CD1c-positive myeloid dendritic cell (primary cell): Measurements from ENCODE around the gene NGEF.

Experiments used
- DNase-seq: peaks from one replicate; pipeline ENCODE4 v3.0.0-alpha.2; 2016; ENCODE audit errors: extremely low spot score

Gene NGEF

GRCh38 chr2:232971744-232972143 is 41.3 kb downstream of the NGEF start:
- no peak for DNase-seq

- no peak for DNase-seq
Measured at GRCh38 chr2:232970051-232970450, 43.0 kb downstream of the NGEF start.

DNA sequence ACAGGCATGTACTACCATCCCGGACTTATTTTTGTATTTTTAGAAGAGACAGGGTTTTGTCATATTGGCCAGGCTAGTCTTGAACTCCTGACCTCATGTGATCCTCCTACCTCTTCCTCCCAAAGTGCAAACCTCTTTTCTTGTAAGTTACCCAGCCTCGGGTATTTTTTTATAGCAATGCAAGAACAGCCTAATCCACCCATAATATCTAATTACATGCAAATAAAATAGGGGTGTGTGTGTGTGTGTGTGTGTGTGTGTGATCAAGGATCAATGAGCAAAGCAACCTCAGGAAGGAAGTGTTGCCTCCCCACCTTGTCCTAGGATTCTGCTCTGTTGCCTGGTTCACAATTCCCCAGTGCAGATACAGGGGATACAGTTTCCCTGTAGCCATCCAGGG is 45.6 kb downstream of the NGEF start:
- no peak for DNase-seq

- no peak for DNase-seq
Measured at GRCh38 chr2:232966122-232966521, 46.9 kb downstream of the NGEF start.

DNA sequence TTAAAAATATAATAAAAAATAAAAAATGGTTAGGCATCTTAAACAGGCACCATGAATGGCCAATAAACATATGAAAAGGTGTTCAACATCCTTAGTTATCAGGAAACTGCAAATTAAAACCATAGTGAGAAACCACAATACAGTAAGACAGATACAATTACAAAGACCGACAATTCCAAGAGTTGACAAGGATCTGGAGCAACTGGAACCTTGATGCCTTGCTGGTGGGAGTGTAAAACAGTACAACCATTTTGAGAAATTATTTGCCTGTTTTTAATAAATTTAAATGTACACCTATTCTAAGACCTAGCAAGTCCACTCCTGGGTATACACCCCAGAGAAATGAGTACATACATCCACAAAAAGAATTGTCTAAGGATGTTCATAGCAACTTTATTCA is 49.1 kb downstream of the NGEF start:
- no peak for DNase-seq

GRCh38 chr2:232960862-232961261 is 52.2 kb downstream of the NGEF start:
- DNase-seq: no peak

DNA sequence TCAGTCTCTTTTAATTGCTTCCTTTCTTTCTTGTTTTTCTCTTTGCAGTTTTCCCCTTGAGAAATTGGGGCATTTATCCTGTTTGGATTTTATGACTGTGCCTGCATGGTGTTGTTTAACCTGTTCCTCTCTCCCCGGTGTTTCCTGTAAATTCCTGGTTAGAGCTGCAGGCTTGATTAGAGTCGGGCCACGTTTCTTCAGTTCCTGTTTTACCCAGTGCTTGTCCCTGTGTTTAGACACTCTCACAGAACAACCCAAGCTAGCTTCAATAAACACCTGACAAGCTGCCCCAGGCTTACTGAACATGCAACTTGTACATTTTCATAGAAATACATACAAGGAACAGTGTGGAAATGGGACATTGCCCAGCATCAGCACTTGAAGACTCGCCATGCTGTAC is 53.9 kb downstream of the NGEF start:
- DNase-seq: peak; percentile 4

GRCh38 chr2:232957657-232958090 is 55.4 kb downstream of the NGEF start:
- DNase-seq: no peak

GRCh38 chr2:232955856-232956255 is 57.2 kb downstream of the NGEF start:
- peak; percentile 63 for DNase-seq

DNA sequence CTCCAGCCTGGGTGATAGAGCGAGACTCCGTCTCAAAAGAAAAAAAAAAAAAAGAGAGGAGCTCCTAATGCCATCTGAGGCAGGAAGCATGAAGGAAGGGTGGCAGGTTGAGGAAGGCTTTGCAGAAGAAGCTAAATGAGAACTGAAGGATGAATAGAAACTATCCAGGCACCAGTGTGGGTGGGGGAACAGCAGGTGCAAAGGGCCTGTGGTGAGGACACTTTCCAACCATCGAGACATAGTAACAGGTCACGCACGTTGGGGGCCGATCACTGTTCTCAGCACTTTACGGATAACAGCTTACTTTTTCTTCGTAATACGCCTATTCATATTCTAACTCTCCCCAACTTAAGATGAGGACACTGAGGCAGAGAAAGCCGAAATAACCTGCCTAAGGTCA is 58.4 kb downstream of the NGEF start:
- DNase-seq: no peak

DNA sequence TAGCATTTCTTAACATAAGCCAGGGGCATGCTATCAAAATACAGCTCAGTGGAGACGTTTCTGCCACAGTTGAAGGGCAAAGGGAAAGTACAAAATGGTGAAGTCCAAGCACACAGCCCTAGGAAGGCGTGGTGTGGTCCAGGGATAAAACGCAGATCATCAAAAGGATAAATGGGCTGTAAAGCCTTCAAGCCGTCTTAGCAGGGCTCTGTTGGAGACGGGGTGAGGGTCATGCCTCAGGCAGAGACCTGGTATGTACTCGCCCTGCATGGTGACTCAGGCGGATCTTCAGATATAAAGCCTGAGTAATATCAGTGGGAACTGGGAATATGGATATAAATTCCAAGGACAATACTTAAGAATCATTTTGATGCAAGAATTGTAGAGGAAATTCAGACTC is 61.2 kb downstream of the NGEF start:
- no peak for DNase-seq

DNA sequence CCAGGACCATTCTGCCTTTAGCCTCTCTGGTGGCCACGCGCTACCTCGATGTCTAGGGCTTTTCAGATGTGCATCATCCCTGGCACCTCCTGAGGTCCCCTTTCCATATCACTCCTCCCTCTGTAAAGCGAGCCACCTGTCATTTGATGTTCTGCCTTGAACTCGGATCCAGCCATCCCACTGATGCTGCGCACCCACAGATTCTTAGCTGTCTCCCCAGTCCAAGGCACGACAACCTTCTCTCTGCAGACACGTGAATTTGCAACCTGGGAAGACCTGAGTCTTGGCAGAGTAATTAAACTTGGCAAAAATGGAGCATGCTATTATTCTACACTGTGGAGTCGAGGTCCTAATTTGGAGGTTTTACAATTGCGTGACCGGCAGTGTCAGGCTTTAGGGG is 61.9 kb downstream of the NGEF start:
- DNase-seq: no peak

DNA sequence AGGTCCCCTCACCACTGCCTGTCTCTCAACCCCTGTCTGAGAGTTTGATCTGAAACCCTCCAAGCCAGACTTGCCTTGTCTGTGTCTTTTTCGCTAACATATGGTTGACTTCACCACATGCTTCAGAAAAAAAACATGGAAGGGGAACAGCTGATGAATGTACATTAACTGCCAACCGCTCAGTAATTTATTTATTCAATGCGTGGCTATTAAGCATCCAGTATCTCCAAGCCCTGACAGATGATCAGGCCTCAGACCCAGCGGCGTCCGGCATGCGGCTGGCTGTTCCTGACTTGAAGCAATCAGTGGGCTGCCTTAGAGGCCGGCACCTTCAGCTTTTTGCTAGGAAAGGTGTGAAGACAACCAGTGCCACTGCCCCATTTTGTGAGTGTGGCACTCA is 62.3 kb downstream of the NGEF start:
- DNase-seq: no peak

DNA sequence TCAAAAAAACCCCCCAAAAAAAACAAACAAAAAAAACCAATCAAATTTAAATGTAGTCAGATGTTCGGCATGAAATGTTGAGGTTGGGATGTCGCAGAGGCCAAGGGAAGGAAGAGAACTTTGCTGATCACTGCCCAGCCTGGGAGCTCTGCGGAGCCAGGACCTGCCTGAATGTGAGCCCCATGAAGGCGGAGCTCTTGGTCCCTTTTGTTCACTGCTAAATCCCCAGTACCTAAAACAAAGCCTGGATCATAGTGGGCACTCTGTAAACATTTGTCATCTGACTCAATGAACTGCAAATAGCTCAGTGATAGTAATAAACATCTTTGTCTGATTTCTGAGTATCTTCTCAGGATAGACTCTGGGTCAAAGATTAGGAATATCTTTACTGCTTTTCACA is 64.0 kb downstream of the NGEF start:
- DNase-seq: no peak

GRCh38 chr2:232942831-232943230 is 70.2 kb downstream of the NGEF start:
- no peak for DNase-seq

DNA sequence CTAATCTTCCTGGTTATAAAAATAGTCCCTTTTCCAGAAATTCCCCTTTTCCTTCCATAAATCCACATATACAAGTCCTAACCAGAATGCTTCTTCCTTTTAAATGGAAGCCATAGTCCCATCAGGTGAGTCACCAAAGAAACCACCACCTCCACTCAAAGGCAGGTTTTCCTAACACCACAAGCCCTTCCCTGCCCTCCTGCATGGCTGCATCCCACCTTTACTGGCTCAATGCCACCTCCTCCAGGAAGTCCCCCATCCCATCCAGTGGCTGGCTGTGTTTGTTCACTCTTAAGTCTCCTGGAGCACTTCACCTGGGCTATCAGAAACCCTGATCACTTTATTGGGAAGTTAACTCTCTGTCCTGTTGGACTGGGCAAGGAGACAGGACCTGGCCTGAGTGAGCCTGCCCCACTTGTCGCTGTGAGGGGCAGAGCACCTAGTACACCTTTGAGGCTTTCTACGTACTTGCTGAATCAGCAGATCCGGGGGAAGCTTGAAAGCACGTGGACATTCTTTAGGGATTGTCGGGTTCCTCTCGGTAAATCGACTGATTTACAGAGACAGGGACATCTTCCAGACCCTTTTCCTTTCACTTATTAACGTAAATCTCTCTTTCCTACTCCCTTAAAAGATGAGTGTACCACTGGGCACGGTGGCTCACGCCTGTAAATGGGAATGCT is 71.0 kb downstream of the NGEF start:
- no peak for DNase-seq

- DNase-seq: no peak
Measured at GRCh38 chr2:232941400-232941799, 71.7 kb downstream of the NGEF start.

DNA sequence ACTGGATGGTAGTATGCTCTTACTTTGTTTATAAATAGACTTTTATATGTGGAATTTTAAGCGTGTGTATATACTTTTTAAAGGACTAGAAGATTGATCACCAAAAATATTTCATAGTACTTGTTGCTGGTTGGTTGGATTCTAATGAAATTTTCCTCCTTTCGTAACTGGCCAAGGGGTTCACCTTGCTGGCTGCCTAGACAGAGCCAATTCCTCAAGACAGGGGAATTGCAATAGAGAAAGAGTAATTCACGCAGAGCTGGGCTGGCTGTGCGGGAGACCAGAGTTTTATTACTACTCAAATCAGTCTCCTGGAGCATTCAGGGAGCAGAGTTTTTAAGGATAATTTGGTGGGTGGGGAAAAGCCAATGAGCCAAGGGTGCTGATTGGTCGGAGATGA is 72.3 kb downstream of the NGEF start:
- no peak for DNase-seq

- no peak for DNase-seq
Measured at GRCh38 chr2:232937278-232937906, 75.7 kb downstream of the NGEF start.

DNA sequence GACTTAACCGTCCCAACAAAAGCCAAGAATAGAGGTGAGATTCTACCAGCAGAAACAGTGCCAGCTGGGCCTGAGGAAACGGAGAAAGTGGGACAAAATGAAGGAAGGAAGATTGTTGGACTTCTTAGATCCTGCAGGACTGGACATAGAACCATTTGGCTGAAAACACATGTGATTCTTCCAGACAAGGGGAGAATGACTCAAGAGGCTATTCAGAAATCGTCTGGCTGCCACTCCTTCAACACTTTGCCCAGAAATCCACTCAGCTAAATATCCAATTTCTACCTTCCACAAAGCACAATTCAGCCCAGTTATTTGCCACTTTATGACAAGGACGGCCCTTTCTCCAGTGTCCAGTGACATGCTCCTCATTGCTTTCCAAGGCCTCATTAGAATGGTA is 81.4 kb downstream of the NGEF start:
- no peak for DNase-seq

DNA sequence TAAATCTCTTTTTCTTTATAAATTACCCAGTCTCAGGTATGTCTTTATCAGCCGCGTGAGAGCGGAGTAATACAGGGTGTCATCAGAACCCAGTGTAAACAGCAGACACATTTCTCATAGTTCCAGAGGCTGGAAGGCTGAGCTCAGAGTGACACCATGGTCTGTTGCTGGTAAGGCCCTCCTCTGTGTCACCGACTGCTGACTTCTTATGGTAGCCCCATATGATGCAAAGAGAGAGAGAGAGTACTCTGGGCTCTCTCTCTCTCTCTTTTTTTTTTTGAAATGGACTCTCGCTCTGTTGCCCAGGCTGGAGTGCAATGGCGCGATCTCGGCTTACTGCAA is 83.0 kb downstream of the NGEF start:
- no peak for DNase-seq

DNA sequence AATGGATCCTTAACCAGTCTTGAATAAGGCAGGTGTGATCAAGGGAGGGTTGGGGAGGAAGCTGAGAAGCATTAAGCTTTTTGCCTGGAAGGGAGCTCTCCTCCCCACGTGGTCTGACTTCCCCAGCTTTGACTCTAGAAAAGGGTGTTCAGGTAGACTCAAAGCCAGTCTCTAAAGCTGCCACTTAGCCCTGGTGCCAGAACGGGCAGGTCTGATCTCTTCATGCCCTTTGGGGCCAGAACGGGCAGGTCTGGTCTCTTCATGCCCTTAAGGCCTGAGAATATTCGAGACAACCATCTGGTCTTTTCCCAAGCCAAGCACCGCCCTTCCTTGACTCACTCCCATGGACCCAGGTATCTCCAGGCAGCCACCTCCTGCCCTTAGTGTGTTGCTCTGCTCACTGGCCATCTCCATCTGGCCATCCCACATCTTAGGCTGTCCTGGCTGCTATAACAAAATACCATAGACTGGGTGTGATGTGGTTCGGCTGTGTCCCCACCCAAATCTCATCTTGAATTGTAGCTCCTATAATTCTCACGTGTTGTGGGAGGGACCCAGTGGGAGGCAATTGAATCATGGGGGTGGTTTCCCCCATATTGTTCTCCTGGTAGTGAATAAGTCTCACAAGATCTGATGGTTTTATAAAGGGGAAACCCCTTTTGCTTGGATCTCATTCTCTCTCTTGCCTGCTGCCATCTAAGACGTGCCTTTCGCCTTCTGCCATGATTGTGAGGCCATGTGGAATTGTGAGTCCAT is 83.6 kb downstream of the NGEF start:
- DNase-seq: no peak
